ENCODE data around the gene GMEB2.
"Not testable (repeated sequence)": the region's sequence is repeated elsewhere in the genome, so short reads cannot be mapped to it uniquely, and the experiment has no call there.

The GMEB2 gene

GRCh38 chr20:63559485-63560332 is 67.2 kb downstream of the GMEB2 start:
- not testable (repeated sequence) for DNase-seq (ENCODE audit: low spot score)

- DNase-seq (ENCODE audit: low spot score): no peak
These were observed 68.0 kb downstream of the GMEB2 start for GRCh38 chr20:63558804-63559484.

- DNase-seq (ENCODE audit: low spot score): no peak
These were observed 69.4 kb downstream of the GMEB2 start for GRCh38 chr20:63557481-63557891.

- DNase-seq (ENCODE audit: low spot score): no peak
These were observed 69.9 kb downstream of the GMEB2 start for GRCh38 chr20:63556873-63557478.

- DNase-seq (ENCODE audit: low spot score): no peak
These were observed 71.1 kb downstream of the GMEB2 start for GRCh38 chr20:63555661-63556381.

GRCh38 chr20:63554361-63555278 is 72.3 kb downstream of the GMEB2 start:
- no peak for DNase-seq (ENCODE audit: low spot score)

GRCh38 chr20:63553933-63554290 is 73.0 kb downstream of the GMEB2 start, which contains the start of gene FNDC11:
Gene FNDC11, plus strand, starts transcription at chr20:63554159. Its CDS starts 1,505 bp downstream, at chr20:63555664.
- no peak for DNase-seq (ENCODE audit: low spot score)

- DNase-seq (ENCODE audit: low spot score): peak; percentile 87
These were observed 73.5 kb downstream of the GMEB2 start for GRCh38 chr20:63553251-63553932.

- DNase-seq (ENCODE audit: low spot score): no peak
These were observed 74.2 kb downstream of the GMEB2 start for GRCh38 chr20:63552481-63553249.

GRCh38 chr20:63551068-63551467 is 75.8 kb downstream of the GMEB2 start:
- DNase-seq (ENCODE audit: low spot score): no peak

GRCh38 chr20:63549679-63550282 is 77.1 kb downstream of the GMEB2 start:
- DNase-seq (ENCODE audit: low spot score): no peak

GRCh38 chr20:63549019-63549418 is 77.9 kb downstream of the GMEB2 start:
- no peak for DNase-seq (ENCODE audit: low spot score)

GRCh38 chr20:63548542-63548941 is 78.4 kb downstream of the GMEB2 start:
- DNase-seq (ENCODE audit: low spot score): no peak

- no peak for DNase-seq (ENCODE audit: low spot score)
These were observed 79.0 kb downstream of the GMEB2 start, which contains the start of gene SRMS for GRCh38 chr20:63547725-63548480. Gene SRMS, minus strand, starts transcription at chr20:63547749. Its CDS starts 286 bp downstream, at chr20:63547463.

GRCh38 chr20:63546956-63547724 is 79.8 kb downstream of the GMEB2 start:
- DNase-seq (ENCODE audit: low spot score): no peak

GRCh38 chr20:63546256-63546955 is 80.5 kb downstream of the GMEB2 start:
- DNase-seq (ENCODE audit: low spot score): no peak

- DNase-seq (ENCODE audit: low spot score): no peak
These were observed 81.1 kb downstream of the GMEB2 start for GRCh38 chr20:63545814-63546213.
